IPS-11a (cell line): ENCODE measurements around the gene EIF3K.
A peak's percentile ranks its signal among the peaks of the same experiment; 100 is the strongest.

Experiments used
- H3K4me3 ChIP-seq: one replicate; pipeline ENCODE4 v1.5.1; 2013; ENCODE audit warnings: low read depth, low read length, control low read depth

The EIF3K gene

DNA sequence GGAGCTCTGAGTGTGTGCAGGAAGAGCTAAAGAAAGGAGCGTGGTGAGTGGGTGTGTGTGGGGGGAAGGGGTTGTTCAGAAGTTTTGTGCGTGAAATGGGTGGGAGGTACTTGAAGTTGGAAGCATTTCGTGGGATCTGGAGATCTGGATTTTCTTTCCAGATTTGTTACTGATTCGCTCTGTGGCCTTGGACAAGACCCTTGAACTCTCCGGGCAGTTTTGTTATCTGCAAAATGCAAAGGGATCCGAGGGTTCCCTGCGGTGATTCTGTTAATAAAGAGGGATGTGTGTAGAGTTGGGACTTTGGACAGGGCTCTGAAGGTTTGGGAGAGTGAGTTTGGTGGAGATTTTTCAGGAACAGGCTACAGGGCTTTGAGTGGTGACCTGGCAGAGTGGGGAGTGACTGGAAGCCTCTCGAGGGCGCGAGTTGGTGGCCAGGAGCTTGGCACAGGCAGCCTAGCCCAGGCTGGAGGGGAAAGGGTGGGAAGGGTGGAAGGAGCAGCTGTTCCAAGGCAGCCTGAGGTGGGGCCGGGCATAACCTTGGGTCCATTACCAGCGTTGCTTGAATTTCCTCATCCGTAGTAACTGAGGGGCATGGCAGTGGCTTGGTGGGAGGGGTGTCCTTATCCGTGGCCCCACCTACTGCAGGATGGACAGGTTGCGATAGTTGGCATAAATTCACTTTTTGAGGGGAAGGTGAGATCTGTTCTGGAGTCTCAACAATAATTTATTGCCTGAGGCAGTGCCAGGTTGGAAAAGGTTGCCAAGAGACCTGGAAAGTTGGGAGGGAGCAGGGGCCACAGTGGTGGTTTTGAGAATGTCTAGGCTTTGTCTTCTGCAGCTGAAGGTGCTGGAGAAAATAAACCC lies 30.6 kb downstream of the EIF3K start:
- peak overlapping the region; percentile 91 for H3K4me3 ChIP-seq

DNA sequence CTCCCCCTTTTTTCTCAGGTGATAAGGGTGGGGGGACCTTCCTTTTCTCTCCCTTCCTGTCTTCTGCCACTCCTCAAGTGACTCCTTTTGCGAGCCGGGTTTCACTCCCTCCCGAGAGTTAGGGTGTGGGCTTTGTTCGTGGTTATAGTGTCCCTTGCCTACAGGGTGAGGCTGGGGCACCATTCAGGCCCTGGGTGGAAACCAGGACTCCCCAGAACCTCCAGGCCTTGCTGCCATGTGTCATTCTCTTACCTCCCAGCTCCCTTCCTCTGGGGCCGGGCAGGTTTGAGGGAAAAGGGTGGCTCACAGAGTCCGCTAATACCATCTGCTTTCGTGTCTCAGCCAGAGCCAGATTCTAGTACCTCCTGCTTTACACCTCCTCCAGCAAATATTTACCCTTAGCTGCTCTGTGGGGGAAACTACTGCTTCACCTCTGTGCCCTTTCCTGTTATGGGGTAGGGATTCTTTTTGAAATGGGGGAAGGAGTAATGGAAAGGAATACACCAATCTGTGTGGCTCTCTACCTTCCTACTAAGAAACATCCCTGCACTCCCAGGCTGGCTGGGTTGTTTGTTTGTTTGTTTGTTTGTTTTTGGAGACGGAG lies 31.3 kb downstream of the EIF3K start:
- H3K4me3 ChIP-seq, result peak overlapping the region; percentile 91

DNA sequence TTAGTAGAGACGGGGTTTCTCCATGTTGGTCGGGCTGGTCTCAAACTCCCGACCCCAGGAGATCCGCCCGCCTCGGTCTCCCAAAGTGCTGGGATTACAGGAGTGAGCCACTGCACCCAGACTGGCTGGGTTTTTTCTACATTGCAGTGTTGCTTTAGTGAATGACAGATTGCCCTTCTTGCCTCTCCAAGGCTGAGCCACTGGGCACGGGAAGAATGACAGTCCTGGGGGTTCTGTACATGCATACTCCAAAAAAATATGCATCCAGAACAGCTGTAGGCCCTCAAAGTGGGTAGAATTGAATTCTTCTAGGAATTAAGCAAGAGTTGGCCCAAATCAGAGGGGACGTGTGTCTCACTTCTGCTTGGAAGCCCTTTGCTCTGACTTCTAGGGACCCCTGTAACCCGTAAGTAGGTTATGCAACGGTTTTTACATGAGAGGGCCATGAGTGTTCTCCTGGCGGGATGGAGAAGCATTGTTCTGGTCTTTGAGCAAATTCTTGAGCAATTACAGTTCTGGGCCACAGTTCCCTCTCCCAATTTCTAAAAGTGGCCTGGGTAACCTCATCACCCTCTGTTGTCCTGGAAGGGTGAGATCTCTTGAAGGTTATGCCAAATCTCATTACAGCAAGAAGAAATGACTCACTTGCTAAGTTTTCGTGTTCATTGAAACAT lies 32.1 kb downstream of the EIF3K start:
- H3K4me3 ChIP-seq, result no peak overlapping the region

DNA sequence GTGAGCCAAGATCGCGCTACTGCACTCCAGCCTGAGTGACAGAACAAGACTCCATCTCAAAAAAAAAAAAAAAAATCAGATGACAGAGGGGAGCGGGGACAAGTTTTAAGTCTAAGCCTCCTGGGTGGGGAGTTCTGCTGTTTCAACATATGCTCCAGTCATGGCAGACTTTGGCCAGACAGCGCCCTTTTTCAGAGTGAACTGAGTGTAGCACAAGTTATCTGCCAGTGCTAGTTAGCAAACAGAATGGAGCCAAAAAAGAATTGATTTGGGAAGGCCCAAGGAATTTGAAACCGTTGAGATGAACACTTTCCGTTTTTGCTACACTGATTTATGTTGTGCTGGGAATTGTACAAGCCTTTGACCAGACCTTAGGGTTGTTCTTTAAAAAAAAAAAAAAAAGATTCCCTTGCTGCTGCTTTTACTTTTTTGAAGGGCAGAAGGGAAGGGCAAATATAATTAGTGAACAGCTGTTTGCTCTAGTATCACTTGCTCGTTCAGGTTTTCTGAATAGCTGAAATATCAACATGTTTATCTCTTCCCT lies 34.1 kb downstream of the EIF3K start:
- H3K4me3 ChIP-seq, result no peak overlapping the region

DNA sequence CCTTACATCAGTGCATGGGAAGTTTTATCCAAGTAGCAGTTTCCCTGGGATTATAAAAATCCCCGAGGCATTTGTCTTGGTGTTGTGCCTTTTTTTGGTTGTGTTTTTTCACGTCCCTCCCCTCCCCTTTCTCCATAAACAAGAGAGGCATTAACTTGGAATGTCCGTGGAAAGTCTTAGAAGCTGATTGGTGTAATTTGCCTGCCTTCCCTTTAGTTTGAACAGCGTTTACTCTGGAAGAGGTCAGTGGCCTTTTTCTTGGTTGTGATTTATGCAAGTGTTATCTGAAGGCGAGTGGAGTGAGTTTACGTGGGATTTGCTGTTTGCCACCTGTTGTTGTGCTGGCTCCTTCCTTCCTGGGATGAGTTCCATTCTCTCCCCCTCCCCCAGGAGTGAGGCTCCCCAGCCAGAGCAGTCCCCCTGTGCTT lies 35.7 kb downstream of the EIF3K start:
- no peak overlapping the region for H3K4me3 ChIP-seq

DNA sequence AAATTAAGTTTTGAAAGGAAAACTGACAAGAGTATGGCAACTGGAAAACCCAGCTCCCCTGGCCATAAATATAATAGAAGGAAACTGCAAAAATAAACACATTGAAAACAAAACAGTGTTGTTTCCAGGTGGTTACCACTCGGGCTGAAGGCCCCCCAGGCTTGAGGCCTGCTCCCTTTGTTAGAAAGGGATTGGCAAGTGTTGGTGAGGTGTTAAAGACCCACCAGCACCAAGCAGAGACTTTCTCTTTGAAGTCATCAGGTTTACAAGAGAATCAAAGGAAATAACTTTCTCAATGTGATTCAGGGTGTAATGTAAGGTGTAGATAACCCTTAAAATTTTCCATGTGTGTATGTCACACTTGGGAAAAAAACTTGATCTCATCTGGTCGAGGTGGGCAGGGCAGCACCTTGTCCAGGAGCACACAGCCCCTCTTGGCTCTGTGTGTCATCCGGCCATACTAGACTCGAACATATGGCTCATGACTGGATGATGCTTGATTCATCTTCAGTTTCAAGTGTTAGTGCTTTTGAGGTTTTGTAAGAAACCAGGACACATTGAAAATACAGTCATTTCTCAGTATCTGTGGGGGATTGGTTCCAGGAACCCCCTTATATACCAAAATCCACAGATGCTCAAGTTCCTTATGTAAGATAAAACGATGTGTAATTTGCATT lies 36.3 kb downstream of the EIF3K start:
- H3K4me3 ChIP-seq, result no peak overlapping the region

DNA sequence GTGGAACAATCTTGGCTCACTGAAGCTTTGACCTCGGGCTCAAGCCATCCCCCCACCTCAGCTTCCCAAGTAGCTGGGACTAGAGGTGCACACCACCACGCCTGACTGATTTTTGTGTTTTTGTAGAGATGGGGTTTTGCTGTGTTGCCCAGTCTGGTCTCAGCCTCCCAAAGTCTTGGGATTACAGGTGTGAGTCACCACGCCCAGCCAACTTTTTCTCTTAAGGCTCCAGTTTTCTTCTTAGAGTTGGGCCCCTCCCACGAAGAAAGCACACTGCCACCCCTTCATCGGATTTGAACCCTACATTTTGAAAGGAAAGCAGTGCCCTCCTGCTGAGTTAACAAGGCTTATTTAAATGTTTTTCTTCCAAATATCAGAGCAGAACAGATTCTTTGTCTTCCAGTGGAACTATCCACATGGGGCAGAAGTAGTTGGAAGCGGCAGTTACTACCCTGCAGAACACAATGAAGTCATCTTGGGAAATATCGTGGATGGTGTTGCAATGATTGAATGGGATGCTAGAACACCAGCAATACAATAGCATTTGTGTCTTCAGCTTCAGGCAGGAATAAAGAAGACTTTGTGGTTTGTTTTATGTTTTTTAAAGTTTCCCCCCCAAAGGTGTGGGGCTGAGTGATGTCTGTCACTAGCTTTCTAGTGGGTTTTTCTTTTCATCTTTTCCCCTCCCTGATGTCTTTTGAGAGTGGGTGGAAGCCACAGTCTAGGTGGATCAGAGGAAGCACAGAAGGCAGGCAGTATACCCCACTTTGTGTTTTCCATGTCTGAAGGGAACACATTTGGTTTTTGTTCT lies 37.4 kb downstream of the EIF3K start:
- no peak overlapping the region for H3K4me3 ChIP-seq

DNA sequence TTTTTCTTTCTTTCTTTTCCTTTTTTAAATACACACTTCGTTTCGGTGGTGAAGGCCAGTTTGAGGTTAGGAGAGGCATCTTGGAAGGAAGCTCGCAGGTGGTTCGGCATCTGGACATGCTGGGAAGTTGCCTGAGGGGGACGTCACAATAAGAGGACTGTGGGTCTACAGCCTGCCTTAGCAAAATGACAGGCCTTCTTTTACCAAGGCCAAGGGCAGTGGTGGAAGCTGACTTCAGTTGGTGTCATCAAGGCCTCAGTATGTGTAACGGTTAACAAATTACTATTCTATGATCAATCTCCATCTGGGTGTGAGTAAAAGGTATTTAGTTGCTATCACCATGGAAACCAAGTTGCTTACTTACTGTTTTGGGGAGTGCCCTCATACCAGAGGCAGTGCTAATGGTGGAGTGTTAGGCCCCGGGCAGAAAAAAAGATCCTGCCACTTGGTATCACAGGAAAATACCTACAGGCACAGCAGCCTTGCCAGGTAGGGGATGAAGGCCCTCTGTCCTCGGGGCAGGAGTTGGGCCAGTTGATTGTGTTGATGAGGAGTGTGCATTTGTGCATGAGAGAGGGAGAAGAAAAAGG lies 38.7 kb downstream of the EIF3K start:
- H3K4me3 ChIP-seq, result no peak overlapping the region

DNA sequence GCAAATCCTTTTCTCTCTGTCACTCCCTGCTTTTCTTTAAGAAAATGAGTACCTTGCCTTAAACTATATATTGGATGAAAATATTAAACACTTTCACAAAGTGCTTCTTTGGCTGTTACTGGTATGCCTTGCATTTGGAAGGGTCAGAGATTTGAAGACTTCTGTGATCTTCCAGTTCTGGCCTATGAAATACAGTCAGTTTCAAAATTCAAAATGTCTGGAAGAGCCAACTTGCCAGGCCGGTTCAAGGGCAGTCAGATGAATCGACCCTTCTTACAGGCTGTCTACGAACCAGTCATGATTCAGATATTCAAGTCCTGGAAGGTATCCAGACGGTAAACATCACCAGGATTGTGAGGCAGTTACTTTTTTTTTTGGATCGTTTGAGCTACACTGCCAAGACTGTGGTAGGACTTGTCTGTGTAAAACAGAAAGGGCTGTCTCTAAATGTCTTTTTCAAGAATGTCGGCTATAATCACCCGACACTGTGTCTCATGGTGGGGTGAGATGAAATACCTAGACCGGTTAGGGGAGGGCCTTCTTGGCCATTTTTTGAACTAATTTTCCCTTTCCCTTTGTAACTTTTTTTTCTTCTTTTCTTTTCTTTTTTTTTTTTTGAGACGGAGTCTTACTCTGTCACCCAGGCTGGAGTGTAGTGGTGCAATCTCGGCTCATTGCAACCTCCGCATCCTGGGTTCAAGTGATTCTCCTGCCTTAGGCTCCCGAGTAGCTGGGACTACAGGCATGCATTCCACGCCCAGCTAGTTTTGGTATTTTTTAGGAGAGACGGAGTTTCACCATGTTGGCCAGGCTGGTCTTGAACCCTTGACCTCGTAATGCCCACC lies 39.7 kb downstream of the EIF3K start:
- H3K4me3 ChIP-seq, result no peak overlapping the region

DNA sequence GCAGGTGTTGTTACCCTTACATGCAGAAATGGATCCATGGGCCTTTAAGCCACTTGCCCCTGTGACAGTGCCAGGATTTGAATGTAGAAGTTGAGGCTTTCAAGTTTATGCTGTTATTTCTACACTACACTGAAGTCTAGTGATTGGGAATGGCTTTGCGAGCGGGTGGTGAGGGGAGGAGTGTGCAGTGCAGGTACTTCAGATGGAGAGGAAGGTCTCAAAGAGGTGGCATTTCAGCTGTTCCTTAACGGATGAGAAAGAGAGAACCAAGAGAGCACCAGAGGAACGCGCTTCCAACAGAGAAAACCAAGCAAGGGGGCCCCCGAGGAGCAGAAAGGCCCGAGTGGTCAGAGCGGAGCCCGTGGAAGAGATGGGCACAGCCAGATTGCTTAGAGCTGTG lies 41.7 kb downstream of the EIF3K start:
- no peak overlapping the region for H3K4me3 ChIP-seq

DNA sequence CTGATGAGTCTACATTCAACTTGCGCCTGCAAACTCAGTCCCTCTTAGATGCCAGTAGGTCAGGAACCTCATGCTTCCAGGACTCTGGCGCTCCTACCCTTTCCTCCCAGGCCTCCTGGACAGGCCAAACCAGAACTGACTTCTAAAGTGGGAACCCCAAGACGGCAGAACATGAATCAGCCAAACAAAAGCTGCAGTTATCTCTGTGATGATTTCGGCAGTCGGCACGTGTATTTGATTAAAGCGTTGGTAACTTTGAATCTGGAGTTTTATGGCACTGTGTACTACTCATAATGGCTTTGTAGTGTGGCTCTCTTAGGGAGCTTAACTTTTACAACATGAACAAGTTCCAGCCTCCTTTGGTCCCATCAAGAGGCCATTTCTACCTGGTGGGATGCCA lies 42.1 kb downstream of the EIF3K start:
- no peak overlapping the region for H3K4me3 ChIP-seq

DNA sequence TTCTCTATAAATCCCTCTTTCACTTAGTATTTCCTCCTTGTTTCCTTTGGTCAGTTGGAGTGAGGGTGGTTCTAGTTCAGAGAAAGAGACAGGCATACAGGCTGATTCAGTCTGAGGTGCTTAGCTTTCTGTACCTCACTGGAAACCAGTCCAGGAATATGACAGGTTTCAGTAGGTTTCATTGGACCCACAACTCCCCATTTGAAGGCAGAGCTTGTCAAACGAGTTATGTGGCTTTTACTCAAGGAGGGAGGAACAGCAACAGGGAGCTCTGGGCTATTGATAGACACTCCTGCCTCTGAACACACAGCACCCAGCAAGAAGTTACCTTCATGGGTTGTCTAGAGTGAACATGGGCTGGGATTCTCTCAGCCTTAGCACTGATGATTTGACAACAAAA lies 43.0 kb downstream of the EIF3K start:
- H3K4me3 ChIP-seq, result no peak overlapping the region

DNA sequence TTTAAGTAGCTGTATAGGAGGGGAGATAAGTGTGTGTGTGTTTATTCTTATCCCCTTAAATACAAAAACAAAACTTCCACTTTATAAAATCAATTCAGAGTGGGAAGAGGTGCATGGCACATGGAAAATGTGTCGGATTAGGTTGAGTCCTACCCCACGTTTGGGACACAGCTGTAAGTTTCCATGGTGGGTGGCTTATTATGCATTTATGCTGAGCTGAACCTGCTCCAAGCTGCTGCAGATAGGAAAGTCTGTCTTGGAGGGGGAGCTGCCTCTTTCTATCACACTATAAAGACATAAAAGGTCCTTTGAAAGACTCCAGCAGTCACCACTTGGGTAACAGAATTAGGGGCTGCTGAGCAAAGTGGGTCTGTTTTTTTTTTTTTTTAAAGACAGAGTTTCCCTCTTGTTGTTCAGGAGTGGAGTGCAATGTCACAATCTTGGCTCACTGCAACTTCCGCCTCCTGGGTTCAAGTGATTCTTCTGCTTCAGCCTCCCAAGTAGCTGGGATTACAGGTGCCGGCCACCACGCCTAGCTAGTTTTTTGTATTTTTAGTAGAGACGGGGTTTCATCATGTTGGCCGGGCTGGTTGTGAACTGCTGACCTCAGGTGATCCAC lies 43.7 kb downstream of the EIF3K start:
- no peak overlapping the region for H3K4me3 ChIP-seq

DNA sequence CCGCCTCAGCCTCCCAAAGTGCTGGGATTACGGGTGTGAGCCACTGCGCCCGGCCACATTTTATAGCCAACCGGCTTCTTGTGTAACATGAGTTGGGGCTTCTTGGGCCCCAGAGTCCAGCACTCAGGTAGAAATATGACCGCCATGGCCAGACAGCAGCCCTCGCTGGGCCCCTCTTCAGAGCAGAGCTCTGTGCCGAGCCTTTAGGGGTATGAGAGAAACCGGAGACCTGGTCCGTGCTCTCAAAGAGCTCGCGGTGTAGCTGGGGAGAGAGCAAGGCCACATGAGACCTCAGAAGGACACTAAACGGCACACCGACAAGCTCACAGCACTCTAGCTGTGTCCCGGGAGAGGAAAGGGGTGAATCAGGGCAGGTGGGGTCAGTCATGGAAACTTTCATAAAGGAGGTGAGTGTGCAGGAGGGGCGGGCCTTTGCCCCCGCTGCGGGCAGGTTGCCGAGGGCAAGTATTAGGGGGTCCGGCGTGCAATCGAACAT lies 44.2 kb downstream of the EIF3K start:
- H3K4me3 ChIP-seq, result no peak overlapping the region

DNA sequence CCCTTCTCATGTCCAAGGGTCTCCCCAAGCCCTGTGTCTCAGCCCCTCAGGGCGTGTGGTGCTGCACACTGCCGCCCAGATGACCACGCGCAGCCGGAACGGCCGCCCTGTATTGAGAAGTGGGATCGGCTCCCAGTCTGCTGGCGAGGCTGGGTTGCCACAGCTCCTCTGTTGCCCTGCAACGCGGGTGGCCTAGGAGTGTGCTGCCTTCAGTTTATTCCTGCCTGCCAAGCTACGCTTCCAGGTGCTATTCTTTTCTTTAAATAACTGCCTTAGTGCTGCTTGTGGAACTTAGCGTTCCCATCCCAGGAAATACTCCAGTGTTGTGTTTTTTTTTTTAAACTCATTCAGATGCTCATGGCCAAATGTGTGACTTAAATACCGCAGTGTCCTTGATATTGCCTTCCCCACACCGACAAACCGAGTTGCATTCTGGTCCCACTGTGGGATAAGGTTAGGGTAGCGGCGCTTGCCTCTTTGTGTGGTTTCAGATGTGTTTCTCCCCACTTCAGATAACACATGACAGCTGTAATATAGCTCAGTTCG lies 45.0 kb downstream of the EIF3K start:
- H3K4me3 ChIP-seq, result no peak overlapping the region

DNA sequence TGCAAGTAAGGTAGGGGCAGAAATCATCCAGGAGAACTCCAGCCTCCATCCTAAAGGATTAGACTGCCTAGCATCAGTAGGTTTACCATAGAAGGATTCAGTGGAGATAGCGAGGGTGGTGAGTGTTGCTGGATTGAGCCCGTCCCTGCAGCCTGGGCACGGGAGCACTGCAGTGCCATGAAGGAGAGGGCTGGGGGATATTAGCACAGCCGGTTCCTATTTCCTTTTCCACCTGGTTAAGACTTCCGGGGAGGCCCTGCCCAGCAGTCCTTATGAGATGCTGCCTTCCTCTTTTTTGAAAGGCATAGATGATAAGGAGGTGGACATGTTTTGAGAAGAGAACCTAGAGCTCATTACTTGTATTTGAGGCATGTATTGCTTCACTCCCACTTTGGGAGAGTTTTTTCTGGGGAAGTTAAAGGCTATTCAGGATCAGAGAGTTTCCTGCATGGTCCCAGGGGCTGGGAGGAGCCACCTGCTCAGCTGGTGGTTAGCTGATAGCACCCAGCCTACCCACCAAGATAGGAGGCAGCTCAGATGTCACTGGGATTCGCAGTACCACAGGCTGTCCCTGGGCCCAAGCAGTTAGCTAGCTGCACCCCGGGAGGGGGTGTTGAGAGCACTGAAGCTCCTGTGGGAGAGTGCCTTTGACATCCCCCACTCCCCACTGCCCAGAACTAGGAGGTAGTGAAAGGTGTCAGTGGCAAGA lies 45.7 kb downstream of the EIF3K start:
- no peak overlapping the region for H3K4me3 ChIP-seq

DNA sequence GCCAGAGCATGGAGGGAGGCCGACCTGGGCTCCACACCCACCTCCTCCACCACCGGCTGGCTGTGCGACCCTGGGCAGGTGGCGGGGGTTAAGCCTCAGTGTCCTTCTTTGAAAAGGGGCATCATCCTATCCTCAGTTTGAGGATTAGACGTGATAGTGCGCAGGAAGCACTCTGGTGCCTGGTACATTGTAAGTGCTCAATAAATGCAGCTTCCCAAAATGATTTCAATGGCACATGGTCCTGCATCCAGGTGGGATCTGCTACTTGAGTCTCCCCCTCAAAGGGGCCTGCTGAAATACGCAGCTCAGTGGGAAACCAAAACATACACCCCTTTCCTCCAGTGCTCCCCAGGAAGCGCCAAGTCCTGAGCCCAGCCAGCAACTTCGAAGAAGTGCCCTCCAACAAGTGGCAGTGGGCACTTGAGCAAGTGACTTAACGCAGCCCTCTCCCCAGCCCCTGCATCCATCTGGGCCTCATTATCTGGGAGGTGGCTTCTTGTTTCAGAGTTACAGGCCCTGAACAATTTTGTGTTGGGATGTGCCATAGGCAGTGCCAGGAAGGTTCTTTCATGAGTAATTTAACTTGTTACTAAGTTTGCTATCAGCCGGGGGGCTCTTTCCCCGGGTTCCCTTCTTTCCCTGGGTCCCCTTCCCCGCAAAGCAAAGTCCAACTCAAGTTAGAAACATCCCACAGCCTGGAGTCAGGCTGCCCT lies 46.4 kb downstream of the EIF3K start:
- H3K4me3 ChIP-seq, result no peak overlapping the region
